Astrocyte (in vitro differentiated cells and primary cell): ENCODE measurements around the gene UROC1.

Experiments used
- EZH2 ChIP-seq: IDR thresholded peaks from 2 replicates; pipeline ENCODE4 v1.6.1; 2012; ENCODE audit warnings: mild to moderate bottlenecking, low read length, inconsistent platforms; ENCODE audit not compliant: insufficient read depth
- TF ChIP-seq, protein P1 (sequence below): IDR thresholded peaks from 2 replicates; pipeline ENCODE4 v1.5.1; 2011; ENCODE audit warnings: low read depth, mild to moderate bottlenecking, inconsistent platforms, low read length, moderate library complexity; ENCODE audit not compliant: insufficient read depth

DNA sequence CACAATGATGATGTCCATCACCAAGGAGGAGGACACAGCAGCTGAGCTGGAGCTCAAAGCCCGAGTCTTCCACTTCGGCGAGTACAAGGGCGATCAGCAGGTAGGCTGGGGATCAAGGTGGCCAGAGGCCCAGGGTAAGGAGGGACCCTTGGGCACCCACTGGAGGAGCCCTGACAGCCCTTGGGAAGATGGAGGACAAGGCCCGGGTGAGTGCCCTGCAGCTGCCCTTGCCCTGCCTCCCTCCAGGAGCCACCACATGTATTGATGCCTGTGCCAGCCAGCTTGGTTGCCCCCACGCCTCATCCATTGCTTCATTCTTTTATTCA, 84.5 kb downstream of the UROC1 start:
- TF ChIP-seq, protein P1, sequence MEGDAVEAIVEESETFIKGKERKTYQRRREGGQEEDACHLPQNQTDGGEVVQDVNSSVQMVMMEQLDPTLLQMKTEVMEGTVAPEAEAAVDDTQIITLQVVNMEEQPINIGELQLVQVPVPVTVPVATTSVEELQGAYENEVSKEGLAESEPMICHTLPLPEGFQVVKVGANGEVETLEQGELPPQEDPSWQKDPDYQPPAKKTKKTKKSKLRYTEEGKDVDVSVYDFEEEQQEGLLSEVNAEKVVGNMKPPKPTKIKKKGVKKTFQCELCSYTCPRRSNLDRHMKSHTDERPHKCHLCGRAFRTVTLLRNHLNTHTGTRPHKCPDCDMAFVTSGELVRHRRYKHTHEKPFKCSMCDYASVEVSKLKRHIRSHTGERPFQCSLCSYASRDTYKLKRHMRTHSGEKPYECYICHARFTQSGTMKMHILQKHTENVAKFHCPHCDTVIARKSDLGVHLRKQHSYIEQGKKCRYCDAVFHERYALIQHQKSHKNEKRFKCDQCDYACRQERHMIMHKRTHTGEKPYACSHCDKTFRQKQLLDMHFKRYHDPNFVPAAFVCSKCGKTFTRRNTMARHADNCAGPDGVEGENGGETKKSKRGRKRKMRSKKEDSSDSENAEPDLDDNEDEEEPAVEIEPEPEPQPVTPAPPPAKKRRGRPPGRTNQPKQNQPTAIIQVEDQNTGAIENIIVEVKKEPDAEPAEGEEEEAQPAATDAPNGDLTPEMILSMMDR: no peak
- no peak for TF ChIP-seq EZH2
